NCI-H460 (cell line): ENCODE results near the gene ZBTB21. TPM values are rescaled to one million over a fixed set of nuclear protein-coding genes. Genes with fewer than 3 reads are reported as not detected.

Source experiments
- total RNA-seq: library from RNA; depleted of rRNA; stranded (reverse); fragments of >200 nt; shearing (Covaris generic); gene quantifications from 2 replicates; pipeline ENCODE4 v1.2.3, GENCODE V29; 2014; rRNA removed

ZBTB21 gene
- total RNA-seq, 1 experiment from 2014 or later: 14.4 TPM

Other genes starting within 250 kb of the ZBTB21 start
- gene RIPK4, start 243.3 kb downstream of the ZBTB21 start, total RNA-seq: 1.4 and 1.8 TPM in 2 replicates
- 2.4 and 4.3 TPM in 2 replicates for gene PRDM15, start 131.0 kb downstream of the ZBTB21 start, total RNA-seq
- 8.1 and 9.3 TPM in 2 replicates for gene C2CD2, start 56.3 kb downstream of the ZBTB21 start, total RNA-seq
- gene UMODL1, start 61.0 kb upstream of the ZBTB21 start, total RNA-seq: not detected in 2 replicates
- 19.9 and 20.3 TPM in 2 replicates for gene ABCG1, start 208.8 kb upstream of the ZBTB21 start, total RNA-seq